Measurements from ENCODE around the gene GSTCD.

The GSTCD gene

DNA sequence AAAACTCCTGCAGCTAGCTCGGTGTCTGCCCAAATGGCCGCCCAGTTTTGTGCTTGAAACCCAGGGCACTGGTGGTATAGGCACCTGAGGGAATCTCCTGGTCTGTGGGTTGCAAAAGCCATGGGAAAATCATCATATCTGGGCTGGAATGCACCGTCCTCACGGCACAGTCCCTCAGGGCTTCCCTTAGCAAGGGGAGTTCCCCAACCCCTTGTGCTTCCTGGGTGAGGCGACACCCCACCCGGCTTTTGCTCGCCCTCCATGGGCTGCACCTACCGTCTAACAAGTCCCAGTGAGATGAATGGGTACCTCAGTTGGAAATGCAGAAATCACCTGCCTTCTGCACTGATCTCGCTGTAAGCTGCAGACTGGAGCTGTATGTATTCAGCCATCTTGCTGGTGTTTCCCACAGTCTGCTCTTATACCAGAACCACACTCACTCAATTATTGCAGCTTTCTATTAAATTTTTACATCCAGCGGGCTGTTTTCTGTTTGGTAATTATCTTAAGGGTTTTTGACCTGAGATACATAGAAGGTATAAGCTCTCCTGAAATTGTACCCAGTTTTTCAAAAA, 150.0 kb downstream of the GSTCD start:
- no peak overlapping the region for H3K4me2 ChIP-seq
- no peaks in the 10 kb centered on the region for H3K79me2 ChIP-seq (ENCODE audit: insufficient read depth, low read depth)
- no peak overlapping the region for H3K27ac ChIP-seq
- no peaks in the 10 kb centered on the region for H3K27me3 ChIP-seq (ENCODE audit: insufficient read depth, low read depth)
- no peaks in the 10 kb centered on the region for H3K4me1 ChIP-seq (ENCODE audit: low read depth, poor library complexity, severe bottlenecking)
- no peak for TF ChIP-seq CTCF (conservative IDR thresholded peaks at IDR 0.05; ENCODE audit: low read depth, low read length)
- no peak overlapping the region for H3K9ac ChIP-seq
- no peak overlapping the region for H2AFZ ChIP-seq (ENCODE audit: low read depth)
- H3K36me3 ChIP-seq (ENCODE audit: insufficient read depth) = no peaks in the 10 kb centered on the region
- H4K20me1 ChIP-seq (ENCODE audit: insufficient read depth) = no peaks in the 10 kb centered on the region
- H3K4me3 ChIP-seq (IDR thresholded peaks at IDR 0.05; ENCODE audit: insufficient read depth, low read depth, low read length) = no peak overlapping the region

DNA sequence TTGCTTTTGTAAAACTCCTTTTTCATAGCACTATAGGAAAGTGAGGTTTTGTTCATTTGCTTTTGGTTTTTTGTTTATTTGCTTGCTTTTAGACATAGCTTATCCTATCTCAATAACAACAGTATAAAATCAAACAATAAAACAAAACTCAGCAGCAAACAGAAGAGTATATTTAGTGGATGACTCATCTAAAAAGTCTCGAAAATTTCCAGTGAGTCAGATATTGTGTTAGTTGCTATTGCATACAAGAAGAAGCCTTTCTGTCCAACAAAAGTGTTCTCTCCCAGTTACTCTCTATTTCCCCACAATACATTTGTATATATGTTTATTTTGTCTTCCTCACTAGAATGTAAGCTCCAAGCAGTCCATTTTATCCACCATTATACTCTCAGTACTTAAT, 150.6 kb downstream of the GSTCD start:
- H3K79me2 ChIP-seq (ENCODE audit: insufficient read depth, low read depth) = no peaks in the 10 kb centered on the region
- H3K36me3 ChIP-seq (ENCODE audit: insufficient read depth) = no peaks in the 10 kb centered on the region
- no peak overlapping the region for H2AFZ ChIP-seq (ENCODE audit: low read depth)
- H3K4me3 ChIP-seq (IDR thresholded peaks at IDR 0.05; ENCODE audit: insufficient read depth, low read depth, low read length) = no peak overlapping the region
- TF ChIP-seq CTCF (conservative IDR thresholded peaks at IDR 0.05; ENCODE audit: low read depth, low read length) = no peak
- H3K27ac ChIP-seq = no peak overlapping the region
- H3K4me2 ChIP-seq = no peak overlapping the region
- no peaks in the 10 kb centered on the region for H3K4me1 ChIP-seq (ENCODE audit: low read depth, poor library complexity, severe bottlenecking)
- H3K9ac ChIP-seq = no peak overlapping the region
- no peaks in the 10 kb centered on the region for H3K27me3 ChIP-seq (ENCODE audit: insufficient read depth, low read depth)
- H4K20me1 ChIP-seq (ENCODE audit: insufficient read depth) = no peaks in the 10 kb centered on the region

GRCh38 chr4:105870963-105871362, 162.4 kb downstream of the GSTCD start:
- no peaks in the 10 kb centered on the region; the same call in 1 of the 2 replicates for H3K27me3 ChIP-seq (ENCODE audit: insufficient read depth, low read depth)
- no peaks in the 10 kb centered on the region for H3K36me3 ChIP-seq (ENCODE audit: insufficient read depth)
- no peak overlapping the region for H3K4me2 ChIP-seq
- no peak overlapping the region for H3K4me3 ChIP-seq (IDR thresholded peaks at IDR 0.05; ENCODE audit: insufficient read depth, low read depth, low read length)
- no peak overlapping the region for H2AFZ ChIP-seq (ENCODE audit: low read depth)
- no peaks in the 10 kb centered on the region for H3K79me2 ChIP-seq (ENCODE audit: insufficient read depth, low read depth)
- no peaks in the 10 kb centered on the region for H3K4me1 ChIP-seq (ENCODE audit: low read depth, poor library complexity, severe bottlenecking)
- TF ChIP-seq CTCF (conservative IDR thresholded peaks at IDR 0.05; ENCODE audit: low read depth, low read length) = no peak
- no peaks in the 10 kb centered on the region for H4K20me1 ChIP-seq (ENCODE audit: insufficient read depth)
- H3K9ac ChIP-seq = no peak overlapping the region
- no peak overlapping the region for H3K27ac ChIP-seq

- H3K4me1 ChIP-seq (ENCODE audit: low read depth, poor library complexity, severe bottlenecking) = no peaks in the 10 kb centered on the region
- no peak overlapping the region for H3K27ac ChIP-seq
- no peak overlapping the region for H3K4me3 ChIP-seq (IDR thresholded peaks at IDR 0.05; ENCODE audit: insufficient read depth, low read depth, low read length)
- H3K27me3 ChIP-seq (ENCODE audit: insufficient read depth, low read depth) = no peaks in the 10 kb centered on the region; the same call in 1 of the 2 replicates
- H3K9ac ChIP-seq = no peak overlapping the region
- H4K20me1 ChIP-seq (ENCODE audit: insufficient read depth) = no peaks in the 10 kb centered on the region; the same call in 1 of the 2 replicates
- no peak overlapping the region for H3K4me2 ChIP-seq
- H3K79me2 ChIP-seq (ENCODE audit: insufficient read depth, low read depth) = no peaks in the 10 kb centered on the region
- H3K36me3 ChIP-seq (ENCODE audit: insufficient read depth) = no peaks in the 10 kb centered on the region
- H2AFZ ChIP-seq (ENCODE audit: low read depth) = no peak overlapping the region
- TF ChIP-seq CTCF (conservative IDR thresholded peaks at IDR 0.05; ENCODE audit: low read depth, low read length) = no peak
Measured at GRCh38 chr4:105871997-105872396, 163.4 kb downstream of the GSTCD start.
